HG03175 (cell line): ENCODE results near the gene SUSD1.
"Not testable (repeated sequence)": the region's sequence is repeated elsewhere in the genome, so short reads cannot be mapped to it uniquely, and the experiment has no call there.

Experiments
- ATAC-seq: cut with Tn5 transposase; IDR thresholded peaks from one replicate; pipeline ENCODE4 v1.9.1; 2021; ENCODE audit warnings: mild to moderate bottlenecking, moderate library complexity; ENCODE audit not compliant: unreplicated experiment

Gene SUSD1

DNA sequence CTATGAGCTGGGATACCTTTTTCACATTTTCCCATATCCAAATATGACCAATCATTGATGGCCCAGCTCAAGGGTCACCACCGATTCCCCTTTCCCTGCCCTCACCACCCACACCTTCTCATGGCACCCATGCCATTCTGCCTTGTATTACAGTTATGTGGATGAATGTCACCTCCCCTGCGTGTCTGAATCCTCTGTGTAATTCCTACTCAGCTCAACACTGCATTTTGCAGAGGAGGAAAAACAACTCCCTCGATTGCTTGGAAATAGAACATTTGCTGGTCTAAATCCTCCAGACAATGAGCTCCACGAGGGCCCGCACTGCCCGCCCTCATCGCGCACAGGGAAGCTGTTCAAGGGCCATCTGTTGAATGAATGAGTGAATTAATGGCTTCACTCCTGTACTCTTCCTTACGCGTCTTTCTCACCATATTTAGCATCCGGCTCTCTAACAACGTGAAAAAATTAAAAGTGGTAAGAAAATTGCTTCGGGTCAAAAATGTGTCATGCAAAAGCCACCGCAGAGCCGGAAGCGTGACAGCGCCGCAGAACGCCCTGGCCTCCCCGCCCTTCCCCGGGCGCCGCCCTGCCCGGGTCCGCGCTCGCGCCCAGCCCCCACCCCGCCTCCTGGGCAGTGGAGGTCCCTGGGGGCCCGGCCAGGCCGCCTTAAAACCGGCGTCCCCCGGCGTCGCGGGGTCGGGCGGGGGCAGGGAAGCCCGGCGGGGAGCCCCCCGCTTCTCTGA, 704 bp downstream of the SUSD1 start:
- peak; percentile 89 for ATAC-seq

DNA sequence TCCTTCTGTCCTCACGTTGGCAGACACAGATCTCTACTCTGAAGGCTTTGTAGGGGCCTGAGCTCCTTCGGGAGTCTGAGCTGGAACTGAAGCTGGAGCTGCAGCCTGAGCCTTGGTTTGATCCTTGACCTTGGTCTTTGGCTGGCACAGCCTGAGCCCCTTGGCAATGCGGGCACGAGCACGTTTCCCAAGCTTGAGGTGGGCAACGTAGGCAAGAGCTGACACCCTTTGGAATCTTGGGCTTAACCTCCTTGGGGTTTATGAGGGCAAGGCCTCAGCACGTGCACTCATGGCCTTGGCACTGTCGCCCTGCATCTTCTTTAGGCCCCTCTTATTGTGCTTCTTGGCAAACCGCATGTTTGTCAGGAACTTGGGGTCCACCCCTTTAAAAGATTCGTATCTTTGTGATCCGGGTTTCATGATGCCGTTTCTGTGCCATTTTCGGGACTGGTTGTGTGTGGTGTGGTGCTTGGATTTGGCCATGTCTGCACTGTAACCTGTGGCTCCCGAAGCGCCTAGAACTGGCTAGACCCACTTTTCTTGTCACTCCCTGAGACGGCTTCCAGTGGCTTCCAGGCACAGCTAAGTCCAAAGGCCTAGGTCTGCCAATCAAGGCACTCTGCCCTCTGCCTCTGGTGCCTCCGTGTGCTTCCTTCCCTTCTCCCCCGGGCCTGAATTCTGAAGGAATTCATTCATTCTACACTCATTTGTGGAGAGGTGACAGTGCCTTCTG, 1.4 kb downstream of the SUSD1 start:
- no peak for ATAC-seq

DNA sequence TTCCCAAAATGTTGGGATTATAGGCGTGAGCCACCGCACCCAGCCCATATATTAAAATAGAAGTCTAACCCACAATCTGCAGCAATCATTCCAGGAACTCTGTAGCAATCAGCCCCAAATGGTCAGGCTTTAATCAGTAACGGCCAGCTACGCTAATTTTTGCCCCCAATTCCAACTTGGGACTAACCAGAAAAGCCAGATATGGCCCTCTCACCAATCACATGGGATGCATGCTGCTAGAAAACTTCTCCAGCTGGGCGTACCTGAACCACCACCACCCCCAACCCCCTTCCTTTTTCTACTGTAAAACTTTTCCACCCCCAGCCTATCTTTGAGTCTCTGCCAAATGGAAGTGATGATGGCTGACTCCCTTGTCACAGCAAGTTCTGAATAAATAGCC, 4.1 kb downstream of the SUSD1 start:
- ATAC-seq: no peak

DNA sequence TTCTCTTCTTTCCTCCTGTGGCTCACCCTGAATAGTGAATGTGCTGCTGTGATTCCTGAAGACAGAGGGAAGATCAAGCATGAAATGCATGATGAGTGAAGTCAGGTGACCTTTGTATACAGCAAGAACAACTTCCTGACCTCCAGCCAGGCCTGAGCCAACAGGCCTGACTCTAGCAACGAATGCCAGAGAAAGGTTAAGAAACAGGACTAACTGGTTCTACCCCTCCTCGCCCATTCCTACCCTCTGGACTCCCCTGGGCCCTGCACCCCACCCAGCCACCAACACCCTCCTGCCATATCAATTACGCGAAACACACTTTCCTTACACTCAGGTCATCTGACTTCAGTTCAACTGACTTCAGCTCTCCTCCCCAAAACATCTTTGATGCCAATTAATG, 4.9 kb downstream of the SUSD1 start:
- no peak for ATAC-seq

DNA sequence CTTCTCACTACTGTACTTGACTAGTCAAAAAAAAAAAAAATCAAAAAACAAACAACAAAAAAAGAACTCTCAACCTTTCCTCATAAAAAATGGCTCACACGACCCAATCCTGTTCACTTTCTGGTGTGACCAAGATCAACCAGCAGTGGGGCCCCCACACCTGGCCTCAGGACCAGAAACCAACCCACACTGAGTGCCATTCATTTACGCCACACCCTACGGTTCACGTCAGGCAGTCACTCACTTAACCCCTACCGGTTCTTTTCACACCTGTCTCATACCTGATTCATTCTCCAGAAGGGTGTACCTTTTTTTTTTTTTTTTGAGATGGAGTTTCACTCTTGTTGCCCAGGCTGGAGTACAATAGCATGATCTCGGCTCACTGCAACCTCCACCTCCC, 5.7 kb downstream of the SUSD1 start:
- no peak for ATAC-seq

DNA sequence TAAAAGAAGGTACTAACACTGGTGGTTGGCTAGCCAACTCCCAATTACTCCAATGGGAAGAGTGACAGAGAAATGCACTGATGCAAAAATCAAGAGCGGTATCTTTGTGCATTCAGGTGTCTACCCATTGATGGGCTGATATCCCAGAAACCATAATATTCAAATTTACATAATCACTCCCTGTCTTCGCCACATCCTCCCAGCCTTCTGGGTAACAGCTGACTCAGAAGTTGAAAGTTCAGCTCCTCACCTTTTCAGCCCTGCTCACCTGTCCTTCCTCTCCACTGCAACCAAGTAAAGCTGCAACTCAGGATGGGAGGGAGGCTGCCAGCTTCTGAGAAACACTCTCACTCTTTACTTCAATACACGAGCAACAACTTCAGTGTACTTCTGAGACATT, 6.9 kb downstream of the SUSD1 start:
- no peak for ATAC-seq

DNA sequence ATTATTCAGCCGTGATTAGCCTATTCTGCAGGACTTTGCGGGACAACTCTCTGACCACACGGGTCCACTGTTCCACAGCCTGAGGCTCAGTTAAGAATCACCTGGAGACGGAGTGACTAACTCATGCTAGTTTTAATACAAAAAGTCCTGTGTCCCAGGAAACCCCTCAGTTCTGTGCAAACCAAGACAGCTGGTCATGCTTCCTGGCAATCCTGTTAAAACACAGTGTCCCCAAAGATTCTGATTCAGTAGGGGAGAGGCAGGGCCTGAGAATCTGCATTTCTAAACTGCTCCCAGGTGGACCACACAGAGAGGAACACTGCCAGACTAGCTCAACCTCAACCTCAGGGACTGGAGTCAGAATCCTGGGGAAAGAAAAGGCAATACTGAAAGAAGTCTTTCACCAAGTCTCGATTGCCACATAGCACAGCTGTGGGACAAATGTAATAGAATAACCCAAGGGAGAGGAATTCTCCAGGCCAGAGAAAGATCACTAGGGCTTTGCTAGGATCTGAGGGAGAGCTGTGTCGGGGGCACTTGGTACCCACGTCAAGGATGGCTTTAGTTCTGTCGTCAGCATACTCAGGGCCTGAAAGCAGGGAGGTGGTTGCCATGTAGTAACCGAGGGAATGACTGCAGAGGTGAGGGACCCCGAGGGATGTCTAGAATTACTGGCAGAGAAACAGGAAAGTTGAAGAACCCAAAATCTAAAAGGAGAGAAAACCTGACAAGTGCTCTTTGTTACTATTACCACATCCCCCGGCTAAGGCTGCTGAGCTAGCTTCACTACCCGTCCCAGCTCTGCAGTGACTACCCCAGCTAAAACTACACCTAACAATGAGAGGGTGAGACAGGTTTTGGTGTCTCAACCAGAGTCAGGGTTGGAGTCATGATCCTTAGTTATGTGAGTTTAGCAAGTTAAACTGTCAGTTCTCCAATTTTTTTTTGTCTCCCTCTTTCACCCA, 8.6 kb downstream of the SUSD1 start:
- no peak for ATAC-seq

DNA sequence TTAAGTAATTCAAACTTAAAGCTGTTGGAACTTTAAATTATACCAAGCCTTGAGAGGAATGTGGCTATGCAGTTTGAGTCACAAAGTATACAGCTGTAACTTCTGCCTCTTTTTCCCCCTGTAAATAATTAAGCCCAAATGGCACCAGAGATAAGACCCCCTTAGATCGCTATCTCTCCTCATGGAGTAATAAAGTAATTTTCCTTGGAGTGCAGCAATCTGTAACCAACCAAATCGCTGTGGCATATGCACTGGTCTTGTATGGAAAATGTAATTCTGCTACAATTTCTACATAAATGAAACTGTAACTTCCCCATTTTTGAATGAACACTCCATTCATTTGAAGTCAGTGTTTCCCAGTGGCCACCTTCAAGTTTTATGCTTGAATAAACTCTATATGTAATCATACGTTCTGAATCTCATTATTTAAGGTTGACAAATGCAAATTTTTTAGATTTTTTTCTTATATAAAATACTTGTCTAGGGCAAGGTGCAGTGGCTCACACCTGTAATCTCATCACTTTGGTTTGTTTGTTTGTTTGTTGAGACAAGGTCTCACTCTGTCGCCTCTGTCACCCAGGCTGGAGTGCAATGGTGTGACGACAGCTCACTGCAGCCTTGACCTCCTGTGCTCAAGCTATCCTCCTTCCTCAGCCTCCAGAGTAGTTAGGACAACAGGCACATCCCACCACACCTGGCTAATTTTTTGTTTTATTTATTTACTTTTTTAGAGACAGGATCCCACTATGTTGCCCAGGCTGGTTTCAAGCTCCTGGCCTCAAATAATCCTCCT, 12.3 kb downstream of the SUSD1 start:
- peak; percentile 60 for ATAC-seq

DNA sequence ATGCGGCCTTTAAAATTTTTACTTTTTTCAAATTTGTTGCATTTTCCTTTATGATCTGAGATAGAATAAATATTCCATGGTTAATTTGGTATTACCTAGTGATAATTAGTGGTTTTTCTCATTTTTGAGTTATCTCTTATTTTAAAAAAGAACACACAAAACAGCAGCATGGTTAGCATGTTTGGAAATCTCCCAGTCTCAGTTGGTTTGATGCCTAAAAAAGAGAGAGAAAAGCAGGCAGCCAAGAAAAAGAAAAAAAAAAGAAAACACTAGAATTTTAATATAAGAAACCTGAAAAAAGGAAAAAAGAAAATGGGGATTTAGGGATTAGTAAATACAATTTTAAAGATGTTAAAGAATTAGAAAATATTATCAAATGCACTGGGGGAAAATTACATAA, 15.3 kb downstream of the SUSD1 start:
- no peak for ATAC-seq

DNA sequence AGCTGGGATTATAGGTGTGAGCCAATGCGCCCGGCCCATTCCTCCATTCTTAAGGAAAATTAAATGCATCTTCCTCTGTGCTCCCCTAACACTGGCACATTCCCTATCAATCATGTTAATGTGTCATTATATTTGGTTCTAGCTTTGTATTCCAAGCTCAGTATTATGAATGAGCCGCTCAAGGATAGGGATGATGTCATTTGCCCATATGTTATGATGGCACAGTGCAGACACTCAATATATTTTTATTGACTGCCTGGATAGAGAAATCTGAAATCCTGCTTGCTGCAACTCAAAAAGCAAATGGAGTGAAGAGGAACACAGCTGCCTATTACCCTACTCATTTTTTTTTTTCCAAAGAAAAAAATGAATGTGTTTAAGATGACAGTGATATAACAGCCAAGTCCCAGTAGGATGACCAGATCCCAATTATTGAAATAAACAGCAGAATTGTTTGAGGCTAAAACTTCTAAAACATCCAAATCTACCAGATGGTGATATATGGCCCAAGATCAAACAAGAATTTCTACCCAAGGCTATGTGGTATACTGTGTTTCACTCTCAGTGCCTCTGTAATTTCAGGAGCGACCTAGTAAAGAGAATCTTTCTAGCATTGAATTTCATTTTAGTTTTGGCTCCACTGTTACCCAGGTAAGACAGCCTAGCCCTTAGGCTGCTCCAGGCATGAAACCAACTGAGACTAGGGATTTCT, 16.3 kb downstream of the SUSD1 start:
- ATAC-seq: no peak

DNA sequence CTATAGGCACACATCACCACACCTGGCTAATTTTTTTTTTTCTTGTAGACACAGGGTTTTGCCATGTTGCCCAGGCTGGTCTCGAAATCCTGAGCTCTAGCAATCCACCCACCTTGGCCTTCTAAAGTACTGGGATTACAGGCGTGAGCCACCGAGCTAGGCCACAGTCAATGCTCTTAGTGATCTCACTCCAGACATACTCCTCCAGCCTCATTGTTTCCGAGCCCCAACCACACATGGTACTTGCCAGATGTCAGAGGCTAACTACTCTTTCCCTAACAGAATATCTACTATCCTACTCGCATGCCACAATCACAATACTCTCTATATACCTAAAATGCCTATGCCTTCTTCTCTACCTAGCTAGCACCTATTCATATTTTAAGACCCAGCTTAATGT, 17.1 kb downstream of the SUSD1 start:
- ATAC-seq: no peak

DNA sequence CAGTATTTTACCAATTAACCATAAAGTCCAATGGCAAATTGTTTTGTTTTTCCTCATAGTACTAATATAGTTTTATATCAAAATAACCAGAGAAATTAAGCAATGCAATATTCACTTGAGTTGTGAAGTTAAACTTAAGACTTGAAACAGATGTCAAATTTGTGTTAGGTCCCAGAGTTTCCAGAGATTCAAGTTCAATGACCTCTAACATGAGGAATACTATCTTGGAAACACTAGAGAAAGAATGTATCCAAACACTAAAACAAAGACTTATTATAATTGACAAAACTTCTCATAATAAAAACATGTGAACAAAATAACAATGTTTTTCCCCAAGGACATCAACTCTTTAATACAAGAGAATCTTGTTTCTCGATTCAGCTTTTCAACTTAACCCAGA, 18.0 kb downstream of the SUSD1 start:
- ATAC-seq: no peak

DNA sequence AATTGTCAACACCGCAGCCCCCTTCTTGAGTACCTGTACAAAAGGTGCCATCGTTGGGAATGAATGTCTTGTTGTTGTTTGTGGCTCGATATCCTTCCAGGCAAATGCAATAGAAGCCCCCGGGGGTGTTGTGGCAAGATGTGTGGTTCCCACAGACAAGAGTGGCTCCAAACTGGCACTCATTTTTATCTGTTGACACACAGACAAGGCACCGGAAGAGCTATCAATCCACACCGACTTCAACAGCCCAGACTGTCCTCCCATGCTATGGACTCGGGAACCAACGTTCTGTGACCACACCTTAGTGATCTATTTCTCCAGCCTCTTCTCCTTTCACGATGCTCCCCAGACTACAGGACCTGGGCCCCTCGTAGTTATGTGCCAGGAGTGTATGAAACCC, 25.9 kb downstream of the SUSD1 start:
- no peak for ATAC-seq

DNA sequence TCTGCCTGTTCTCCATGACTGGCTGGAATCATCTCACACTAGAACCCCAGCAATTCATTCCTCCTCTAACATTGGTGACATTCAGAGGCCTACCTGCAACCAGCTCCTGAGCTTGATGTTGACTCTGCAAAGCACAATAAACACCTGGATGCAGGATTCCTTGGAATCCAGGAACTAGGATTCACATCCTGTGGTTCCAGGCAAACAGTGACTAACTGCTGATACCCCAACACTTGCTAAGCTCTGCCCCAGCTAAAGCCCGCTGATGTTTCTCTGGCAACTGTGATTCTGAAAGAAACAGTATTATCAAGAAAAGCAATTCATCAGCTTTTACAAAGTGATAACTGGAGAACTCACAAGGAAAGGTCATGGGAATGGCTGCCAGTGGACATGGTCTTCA, 29.2 kb downstream of the SUSD1 start:
- ATAC-seq: no peak

DNA sequence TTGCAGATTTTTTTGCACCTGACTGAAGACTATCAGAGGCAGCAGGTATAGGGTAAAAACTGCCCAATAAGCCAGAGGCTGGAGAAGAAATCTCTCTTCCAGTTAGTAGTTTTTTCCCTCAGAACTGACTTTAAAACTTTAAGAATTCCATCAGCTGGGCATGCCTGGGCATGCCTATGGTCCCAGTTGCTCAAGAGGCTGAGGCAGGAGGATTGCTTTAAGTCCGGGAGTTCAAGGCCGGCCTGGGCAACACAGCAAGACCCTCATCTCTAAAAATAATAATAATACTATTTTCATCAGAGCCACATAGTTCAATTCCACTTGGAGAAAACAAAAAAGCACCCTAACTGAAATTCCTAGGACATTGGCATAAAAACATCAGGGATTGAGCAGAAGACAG, 30.3 kb downstream of the SUSD1 start:
- ATAC-seq: no peak

DNA sequence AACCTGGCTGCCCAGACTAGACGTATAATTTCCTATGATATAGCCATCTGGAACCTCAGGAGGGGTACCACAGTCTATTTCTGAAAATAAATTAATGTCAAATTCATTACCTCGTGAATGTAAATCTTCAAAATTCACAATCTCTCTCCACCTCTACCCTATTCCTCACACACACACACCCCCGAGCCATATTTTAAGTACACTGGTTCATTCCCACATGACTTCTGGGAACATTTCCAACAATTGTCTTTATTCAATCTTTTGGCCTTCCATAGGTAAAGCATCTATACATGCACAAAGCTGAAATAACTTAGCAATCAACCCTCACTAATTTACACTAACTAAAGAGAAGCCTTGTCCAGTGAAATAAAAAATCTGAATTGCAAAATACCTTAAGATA, 32.7 kb downstream of the SUSD1 start:
- no peak for ATAC-seq

DNA sequence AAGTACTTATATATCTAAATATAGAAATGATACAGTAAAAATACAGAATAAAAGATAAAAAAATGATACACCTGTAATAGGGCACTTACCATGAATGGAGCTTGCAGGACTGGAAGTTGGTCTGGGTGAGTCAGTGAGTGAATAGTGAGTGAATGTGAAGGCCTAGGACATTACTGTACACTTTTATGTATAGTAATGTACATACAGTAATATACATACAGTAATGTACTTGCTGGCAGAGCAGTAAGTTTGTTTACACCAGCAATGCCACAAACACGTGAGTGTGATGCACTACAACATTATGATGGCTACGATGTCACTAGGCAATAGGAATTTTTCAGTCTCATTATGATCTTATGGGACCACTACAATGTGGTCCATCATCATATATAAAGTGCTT, 34.2 kb downstream of the SUSD1 start:
- ATAC-seq: no peak

DNA sequence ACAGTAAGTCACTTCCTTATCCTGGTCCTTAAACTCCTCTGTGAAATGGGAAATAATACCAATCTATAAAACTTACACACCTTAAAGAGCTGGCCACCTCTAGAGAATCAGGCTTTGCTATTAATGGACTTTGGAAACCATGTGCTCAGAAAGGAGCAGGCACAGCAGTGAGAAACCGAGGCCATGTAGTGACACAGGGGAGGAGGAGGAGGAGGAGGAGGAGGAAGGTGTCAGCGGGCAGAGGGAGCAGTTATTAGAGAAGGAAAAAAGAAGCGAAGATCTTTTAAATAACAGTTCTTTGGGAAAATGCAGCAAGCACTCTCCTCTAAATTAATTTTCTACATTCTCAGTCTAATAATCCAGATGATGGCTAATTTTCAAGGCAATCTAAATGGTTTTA, 38.0 kb downstream of the SUSD1 start:
- ATAC-seq: no peak

DNA sequence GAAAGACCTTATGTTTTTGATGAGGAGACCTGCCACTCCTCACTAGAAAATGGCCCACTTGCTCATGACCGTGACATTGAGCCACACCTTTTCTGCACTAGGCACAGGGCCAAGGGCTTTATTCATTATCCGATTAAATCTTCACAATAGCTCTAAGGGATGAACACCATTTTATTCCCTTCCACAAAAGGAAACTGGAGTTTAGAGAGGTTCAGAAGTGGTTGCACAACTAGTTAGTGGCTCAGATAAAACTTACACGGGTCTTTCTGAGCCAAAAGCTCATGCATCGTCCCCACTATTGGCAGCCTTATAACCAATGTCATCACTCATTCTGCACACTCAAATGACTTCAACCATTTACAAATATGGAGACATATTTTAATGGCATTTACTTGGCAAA, 39.4 kb downstream of the SUSD1 start:
- no peak for ATAC-seq

DNA sequence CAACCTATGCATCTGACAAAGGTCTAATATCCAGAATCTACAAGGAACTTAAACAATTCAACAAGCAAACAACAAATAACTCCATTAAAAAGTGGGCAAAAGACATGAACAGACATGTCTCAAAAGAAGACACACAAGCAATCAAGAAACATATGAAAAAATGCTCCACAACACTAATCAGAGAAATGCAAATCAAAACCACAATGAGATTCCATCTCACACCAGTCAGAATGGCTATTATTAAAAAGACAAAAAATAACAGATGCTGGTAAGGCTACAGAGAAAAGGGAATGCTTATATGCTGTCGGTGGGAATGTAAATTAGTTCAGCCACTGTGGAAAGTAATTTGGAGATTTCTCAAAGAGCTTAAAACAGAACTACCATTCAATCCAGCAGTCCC, 41.3 kb downstream of the SUSD1 start:
- ATAC-seq: not testable (repeated sequence)
